AG09319 (cell line): ENCODE results near the gene PKD1.

Source experiments
- DNase-seq: peaks from one replicate; pipeline ENCODE4 v3.0.0-alpha.2; 2010; ENCODE audit warnings: low read depth; ENCODE audit errors: extremely low read depth
- CTCF ChIP-seq: IDR thresholded peaks from 2 replicates; pipeline ENCODE4 v1.5.1; 2011; ENCODE audit warnings: low read depth, mild to moderate bottlenecking, inconsistent platforms, low read length, moderate library complexity

PKD1 gene

GRCh38 chr16:2087748-2088631, 47.7 kb downstream of the PKD1 start:
- DNase-seq = no peak
- no peak for TF ChIP-seq CTCF

GRCh38 chr16:2086812-2087747, 48.6 kb downstream of the PKD1 start:
- no peak for DNase-seq
- no peak for TF ChIP-seq CTCF

- no peak for TF ChIP-seq CTCF
- DNase-seq = no peak
Measured at GRCh38 chr16:2086106-2086742, 49.5 kb downstream of the PKD1 start.

GRCh38 chr16:2085669-2086068, 50.0 kb downstream of the PKD1 start:
- no peak for TF ChIP-seq CTCF
- DNase-seq = no peak

- no peak for TF ChIP-seq CTCF
Measured at GRCh38 chr16:2084895-2085625, 50.6 kb downstream of the PKD1 start.

GRCh38 chr16:2083876-2084780, 51.6 kb downstream of the PKD1 start:
- DNase-seq = no peak
- TF ChIP-seq CTCF = no peak

More at GRCh38 chr16:2084895-2085625, 50.6 kb downstream of the PKD1 start:
- DNase-seq = no peak
